ENCODE data around the gene TADA2B. TPM values are rescaled to one million over a fixed set of nuclear protein-coding genes. Genes with fewer than 3 reads are reported as not detected.
A peak's percentile ranks its signal among the peaks of the same experiment; 100 is the strongest.

The TADA2B gene
- polyA plus RNA-seq, 2 of the 4 experiments (the other 2 are of a cell fraction): 6.7 to 10.8 TPM

- WGBS (ENCODE audit: missing lambda C conversion rate): 36% methylated on average over 19 of the region's 23 CpGs
- FAIRE-seq (peak; percentile 54), DNase-seq (ENCODE audit: low read depth in 1 of 2, low spot score in 1 of 2) (peak; percentile 56 to 72), ATAC-seq (peak; percentile 49 to 59)
- H3K4me2 ChIP-seq: peak overlapping the region; percentile 14; the same call in 1 of the 3 replicates
- no peak overlapping the region for H3K27ac ChIP-seq
- H3K9me3 ChIP-seq: no peaks in the 10 kb centered on the region
- CTCF ChIA-PET: interaction anchor here (0.6 to 6.3 kb wide), 53 partner anchors 8 to 960 kb away, joined by 3 to 69 read pairs (median 5); partner anchors contain the start of gene TADA2B
- POLR2A ChIA-PET: no interaction called here
- TF ChIP-seq SMC3 (IDR thresholded peaks at IDR 0.05) (peak; percentile 76), CTCF (IDR thresholded peaks at IDR 0.05) (peak; percentile 77), MAX (IDR thresholded peaks at IDR 0.05) (0 out of 2 replicates have a peak, but pooled peaks have one; percentile 19), RAD21 (conservative IDR thresholded peaks at IDR 0.05 in 1 of 2, IDR thresholded peaks at IDR 0.05 in 1 of 2) (peak; percentile 78 to 84), HES2 (IDR thresholded peaks at IDR 0.05) (no peak)
- peaks cover 18% of the 10 kb centered on the region; the same call in 2 of the 3 replicates for H3K4me1 ChIP-seq
- H3K4me3 ChIP-seq: no peak overlapping the region
Observed at GRCh38 chr4:7070729-7071511, 27.7 kb downstream of the TADA2B start.

- Histone ChIP-seq H3K9me3 (no peaks in the 10 kb centered on the region), H3K27ac (no peak overlapping the region), H3K4me1 (peaks cover 9% of the 10 kb centered on the region; the same call in 2 of the 3 replicates), H3K4me2 (no peak overlapping the region), H3K4me3 (no peak overlapping the region)
- ChIA-PET POLR2A (no interaction called here), CTCF (interaction anchor here (0.9 to 2.2 kb wide), 6 partner anchors 9 to 353 kb away, joined by 3 to 8 read pairs (median 4); no protein-coding TSS in a partner anchor)
- TF ChIP-seq CBX8 (IDR thresholded peaks at IDR 0.05) (no peak), NFE2L2 (conservative IDR thresholded peaks at IDR 0.05; ENCODE audit: low read length) (no peak), SMC3 (IDR thresholded peaks at IDR 0.05) (no peak)
- FAIRE-seq: no peak
- 81% methylated on average over 11 of the region's 14 CpGs for WGBS (ENCODE audit: missing lambda C conversion rate)
- no peak for ATAC-seq
- no peak for DNase-seq (ENCODE audit: low read depth in 1 of 2, low spot score in 1 of 2)
Observed at GRCh38 chr4:7073059-7073458, 29.9 kb downstream of the TADA2B start.

GRCh38 chr4:7073526-7074390 lies 30.6 kb downstream of the TADA2B start:
- WGBS (ENCODE audit: missing lambda C conversion rate): 79% methylated on average over 11 of the region's 18 CpGs
- Histone ChIP-seq H3K4me2 (no peak overlapping the region), H3K27ac (no peak overlapping the region), H3K4me3 (no peak overlapping the region), H3K4me1 (peaks cover 9% of the 10 kb centered on the region; the same call in 2 of the 3 replicates), H3K9me3 (no peaks in the 10 kb centered on the region)
- DNase-seq (ENCODE audit: low read depth in 1 of 2, low spot score in 1 of 2) (peak; percentile 66 to 76), FAIRE-seq (no peak), ATAC-seq (peak; percentile 68 to 78)
- ChIA-PET CTCF (interaction anchor here (1.2 to 2.2 kb wide), 3 partner anchors 8 to 353 kb away, joined by 3 to 8 read pairs (median 4); no protein-coding TSS in a partner anchor), POLR2A (no interaction called here)
- TF ChIP-seq CTCF (IDR thresholded peaks at IDR 0.05) (no peak), E2F6 (IDR thresholded peaks at IDR 0.05; ENCODE audit: borderline replicate concordance, low read depth) (no peak), CEBPB (IDR thresholded peaks at IDR 0.05) (no peak), USF2 (IDR thresholded peaks at IDR 0.05) (peak; percentile 87)

Data from A549 (cell line).